WTC11 (cell line): ENCODE results near the gene PCIF1. TPM values are rescaled to one million over a fixed set of nuclear protein-coding genes. Genes with fewer than 3 reads are reported as not detected.

ENCODE experiments used
- ATAC-seq: fragments of 200-7000 bp; cut with Tn5 transposase; 2 replicates; pipeline ENCODE4 v1.10.0; 2021; ENCODE audit warnings: mild to moderate bottlenecking, moderate library complexity
- CTCF ChIA-PET: fragments of 300-600 bp; sonication (Branson Sonifier 250); formaldehyde crosslinking; loops from one replicate; lab custom pipeline; 2021; ENCODE audit warnings: antibody characterized with exemption; lab: Charles Lee
- POLR2A ChIA-PET: fragments of 350-600 bp; sonication (Branson Sonifier 250); formaldehyde crosslinking; loops from one replicate; lab custom pipeline; 2021; ENCODE audit warnings: antibody characterized with exemption; lab: Charles Lee
- DNase-seq: peaks from one replicate; pipeline ENCODE4 v3.0.0; 2021; ENCODE audit warnings: low spot score
- H3K27ac Mint-ChIP-seq: 2 replicates; pipeline ENCODE4 v1.8.0; 2021; ENCODE audit warnings: mixed read lengths
- H3K27me3 Mint-ChIP-seq: 2 replicates; pipeline ENCODE4 v1.8.0; 2021; ENCODE audit warnings: low read depth, mild to moderate bottlenecking, moderate library complexity, mixed read lengths
- H3K36me3 Mint-ChIP-seq: 2 replicates; pipeline ENCODE4 v1.8.0; 2021; ENCODE audit warnings: mixed read lengths
- H3K4me1 Mint-ChIP-seq: 2 replicates; pipeline ENCODE4 v1.8.0; 2022; ENCODE audit warnings: mixed read lengths
- H3K4me3 Mint-ChIP-seq: 2 replicates; pipeline ENCODE4 v1.8.0; 2021; ENCODE audit warnings: mild to moderate bottlenecking, moderate library complexity, mixed read lengths
- H3K9me3 Mint-ChIP-seq: 2 replicates; pipeline ENCODE4 v1.8.0; 2021; ENCODE audit warnings: mixed read lengths
- CREB1 ChIP-seq: sonication (generic); formaldehyde crosslinking; IDR thresholded peaks from 2 replicates; pipeline ENCODE4 v1.8.0; 2023; ENCODE audit warnings: mild to moderate bottlenecking, missing genetic modification reagents
- CREM ChIP-seq: sonication (generic); formaldehyde crosslinking; IDR thresholded peaks from 2 replicates; pipeline ENCODE4 v1.8.1; 2022; ENCODE audit warnings: mild to moderate bottlenecking, missing genetic modification reagents, moderate library complexity
- E2F1 ChIP-seq: sonication (generic); formaldehyde crosslinking; IDR thresholded peaks from 2 replicates; pipeline ENCODE4 v1.8.0; 2022; ENCODE audit warnings: mild to moderate bottlenecking, missing genetic modification reagents
- E2F4 ChIP-seq: sonication (generic); formaldehyde crosslinking; IDR thresholded peaks from 2 replicates; pipeline ENCODE4 v1.8.1; 2022; ENCODE audit warnings: low read depth, mild to moderate bottlenecking, moderate library complexity, missing genetic modification reagents, borderline replicate concordance
- ETV6 ChIP-seq: sonication (generic); formaldehyde crosslinking; IDR thresholded peaks from 2 replicates; pipeline ENCODE4 v1.8.1; 2022; ENCODE audit warnings: mild to moderate bottlenecking, missing genetic modification reagents
- FOXK1 ChIP-seq: sonication (generic); formaldehyde crosslinking; IDR thresholded peaks from 2 replicates; pipeline ENCODE4 v1.8.0; 2022; ENCODE audit warnings: mild to moderate bottlenecking, moderate library complexity, missing genetic modification reagents
- FOXP1 ChIP-seq: sonication (generic); formaldehyde crosslinking; IDR thresholded peaks from 2 replicates; pipeline ENCODE4 v1.8.0; 2022; ENCODE audit warnings: missing genetic modification reagents, mild to moderate bottlenecking, moderate library complexity, borderline replicate concordance
- GABPB1 ChIP-seq: sonication (generic); formaldehyde crosslinking; IDR thresholded peaks from 2 replicates; pipeline ENCODE4 v1.8.1; 2023; ENCODE audit warnings: mild to moderate bottlenecking, missing genetic modification reagents
- GRHL2 ChIP-seq: fragments of 250-450 bp; sonication (Bioruptor Pico); IDR thresholded peaks from 2 replicates; pipeline ENCODE4 v1.8.0; 2022; ENCODE audit warnings: mild to moderate bottlenecking, moderate library complexity; ENCODE audit not compliant: insufficient replicate concordance, severe bottlenecking
- SMAD3 ChIP-seq: sonication (generic); formaldehyde crosslinking; IDR thresholded peaks from 2 replicates; pipeline ENCODE4 v1.8.0; 2022; ENCODE audit warnings: missing genetic modification reagents, mild to moderate bottlenecking, borderline replicate concordance
- SP1 ChIP-seq: sonication (generic); formaldehyde crosslinking; conservative IDR thresholded peaks from 2 replicates; pipeline ENCODE4 v1.8.1; 2022; ENCODE audit warnings: missing genetic modification reagents
- USF2 ChIP-seq: sonication (generic); formaldehyde crosslinking; IDR thresholded peaks from 2 replicates; pipeline ENCODE4 v1.8.1; 2023; ENCODE audit warnings: mild to moderate bottlenecking, missing genetic modification reagents, moderate library complexity
- ZNF396 ChIP-seq: fragments of 250-450 bp; sonication (Bioruptor Pico); IDR thresholded peaks from 2 replicates; pipeline ENCODE4 v1.8.0; 2021; ENCODE audit warnings: mild to moderate bottlenecking, moderate library complexity, borderline replicate concordance
- ZNF425 ChIP-seq: fragments of 250-450 bp; sonication (Bioruptor Pico); conservative IDR thresholded peaks from 2 replicates; pipeline ENCODE4 v1.9.0; 2021; ENCODE audit warnings: mild to moderate bottlenecking
- ZSCAN18 ChIP-seq: fragments of 250-450 bp; sonication (Bioruptor Pico); IDR thresholded peaks from 2 replicates; pipeline ENCODE4 v2.1.2; 2022; ENCODE audit warnings: mild to moderate bottlenecking, moderate library complexity
- total RNA-seq: library from RNA; stranded (reverse); gene quantifications from 3 replicates; pipeline ENCODE4 v1.2.3, GENCODE V29; 2021
- TF ChIP-seq, protein P1 (sequence below): sonication (generic); formaldehyde crosslinking; IDR thresholded peaks from 2 replicates; pipeline ENCODE4 v1.8.0; 2022; ENCODE audit warnings: mild to moderate bottlenecking, missing genetic modification reagents
- TF ChIP-seq, protein P2 (sequence below): sonication (generic); formaldehyde crosslinking; IDR thresholded peaks from 2 replicates; pipeline ENCODE4 v1.8.1; 2022; ENCODE audit warnings: mild to moderate bottlenecking, moderate library complexity, missing genetic modification reagents
- TF ChIP-seq, protein P3 (sequence below): sonication (generic); formaldehyde crosslinking; IDR thresholded peaks from 2 replicates; pipeline ENCODE4 v1.8.0; 2023; ENCODE audit warnings: mild to moderate bottlenecking, missing genetic modification reagents

Gene PCIF1
- total RNA-seq, 1 experiment from 2014 or later, result 42.2 TPM

DNA sequence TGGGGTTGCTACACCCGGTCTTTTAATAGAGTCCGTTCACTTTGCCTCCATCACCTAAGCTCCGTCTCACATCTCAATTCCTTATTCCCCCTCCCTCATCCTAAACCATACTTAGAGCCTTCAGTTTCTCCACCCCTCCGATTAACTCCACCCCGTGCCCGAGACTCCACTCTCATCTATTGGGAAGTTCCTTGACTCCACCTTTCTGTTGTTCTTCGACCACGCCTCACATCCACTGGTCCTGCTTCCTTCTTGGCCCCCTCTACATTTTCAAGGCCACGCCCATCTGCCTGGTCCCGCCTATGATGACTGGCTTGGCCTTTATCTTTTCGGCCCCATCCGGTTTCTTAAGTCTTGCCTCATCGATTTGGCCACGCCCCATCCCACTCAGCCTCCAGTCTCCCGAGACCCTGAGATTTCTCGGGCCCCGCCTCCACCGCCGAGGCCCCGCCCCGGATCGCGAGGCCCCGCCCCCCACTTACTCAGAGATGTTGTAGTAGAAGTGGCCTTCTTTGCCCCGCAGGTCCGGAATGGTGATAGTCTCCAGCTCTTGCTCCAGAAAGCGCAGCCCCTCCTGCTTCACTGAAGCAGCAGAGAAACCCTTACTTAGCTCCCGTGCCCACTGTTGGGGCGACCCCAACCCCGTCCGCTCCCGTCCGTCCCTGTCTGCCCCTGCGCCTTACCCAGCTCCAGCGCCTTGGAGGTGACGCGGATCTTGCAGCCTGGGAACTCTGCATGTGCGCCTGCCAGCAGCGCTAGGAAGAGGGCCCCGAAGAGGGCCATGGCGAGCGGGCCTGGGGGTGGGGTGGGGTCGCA is 23.6 kb upstream of the PCIF1 start:
- CTCF ChIA-PET, result interaction anchor here (0.6 to 2.7 kb wide), 7 partner anchors 20 to 189 kb away, joined by 4 to 13 read pairs (median 4); partner anchors contain the start of genes NEURL2 and PCIF1
- peaks cover 14% of the 10 kb centered on the region for H3K4me1 Mint-ChIP-seq
- peak overlapping the region; percentile 85 for H3K4me3 Mint-ChIP-seq
- POLR2A ChIA-PET, result interaction anchor here (0.6 to 3.1 kb wide), 11 partner anchors 9 to 513 kb away, joined by 3 to 43 read pairs (median 3); partner anchors contain the start of genes PCIF1 and ZSWIM1
- H3K9me3 Mint-ChIP-seq, result no peaks in the 10 kb centered on the region
- DNase-seq, result peak; percentile 100
- no peaks in the 10 kb centered on the region for H3K27me3 Mint-ChIP-seq
- peak overlapping the region; percentile 87; the same call in 1 of the 2 replicates for H3K27ac Mint-ChIP-seq
- peak; percentile 91 for ATAC-seq
- no peak for TF ChIP-seq ZNF396
- TF ChIP-seq GRHL2 (CRISPR knock-in tag), result no peak
- TF ChIP-seq SMAD3 (CRISPR knock-in tag), result 0 out of 2 replicates have a peak, but pooled peaks have one; percentile 5
- 0 out of 2 replicates have a peak, but pooled peaks have one; percentile 16 for TF ChIP-seq ETV6 (CRISPR knock-in tag)
- TF ChIP-seq SP1 (CRISPR knock-in tag), result peak; percentile 73
- peaks cover 31% of the 10 kb centered on the region for H3K36me3 Mint-ChIP-seq

- Mint-ChIP-seq H3K9me3 (no peaks in the 10 kb centered on the region), H3K4me3 (peak within 1 kb of the TSS; percentile 85), H3K27ac (peak within 1 kb of the TSS; percentile 87), H3K4me1 (peaks cover 14% of the 10 kb centered on the region), H3K36me3 (peaks cover 25% of the 10 kb centered on the region), H3K27me3 (0 out of 2 replicates have a peak, but pooled peaks cover 3% of the 10 kb centered on the region)
- peak; percentile 41 for ATAC-seq
- ChIA-PET CTCF (interaction anchor here (0.6 to 2.7 kb wide), 6 partner anchors 21 to 188 kb away, joined by 3 to 13 read pairs (median 4); partner anchors contain the start of gene NEURL2), POLR2A (interaction anchor here (0.6 to 3.1 kb wide), 9 partner anchors 21 to 1276 kb away, joined by 3 to 43 read pairs (median 3); partner anchors contain the start of genes CTSA, NEURL2, PCIF1 and ZSWIM1)
- peak; percentile 75 for DNase-seq
- TF ChIP-seq E2F1 (CRISPR knock-in tag), result 0 out of 2 replicates have a peak, but pooled peaks have one; percentile 29
- TF ChIP-seq GABPB1, result 0 out of 2 replicates have a peak, but pooled peaks have one; percentile 20
- TF ChIP-seq, protein P1, sequence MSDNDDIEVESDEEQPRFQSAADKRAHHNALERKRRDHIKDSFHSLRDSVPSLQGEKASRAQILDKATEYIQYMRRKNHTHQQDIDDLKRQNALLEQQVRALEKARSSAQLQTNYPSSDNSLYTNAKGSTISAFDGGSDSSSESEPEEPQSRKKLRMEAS (CRISPR knock-in tag), result peak; percentile 72
- peak; percentile 80 for TF ChIP-seq FOXP1 (CRISPR knock-in tag)
- TF ChIP-seq SP1 (CRISPR knock-in tag), result peak; percentile 72
- TF ChIP-seq, protein P2, sequence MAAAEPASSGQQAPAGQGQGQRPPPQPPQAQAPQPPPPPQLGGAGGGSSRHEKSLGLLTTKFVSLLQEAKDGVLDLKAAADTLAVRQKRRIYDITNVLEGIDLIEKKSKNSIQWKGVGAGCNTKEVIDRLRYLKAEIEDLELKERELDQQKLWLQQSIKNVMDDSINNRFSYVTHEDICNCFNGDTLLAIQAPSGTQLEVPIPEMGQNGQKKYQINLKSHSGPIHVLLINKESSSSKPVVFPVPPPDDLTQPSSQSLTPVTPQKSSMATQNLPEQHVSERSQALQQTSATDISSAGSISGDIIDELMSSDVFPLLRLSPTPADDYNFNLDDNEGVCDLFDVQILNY (CRISPR knock-in tag), result peak; percentile 26; the same call in 1 of the 2 replicates
- no peak for TF ChIP-seq ZSCAN18 (CRISPR knock-in tag)
- peak; percentile 89 for TF ChIP-seq USF2 (CRISPR knock-in tag)
- TF ChIP-seq CREB1 (CRISPR knock-in tag), result peak; percentile 28; the same call in 1 of the 2 replicates
- TF ChIP-seq, protein P3, sequence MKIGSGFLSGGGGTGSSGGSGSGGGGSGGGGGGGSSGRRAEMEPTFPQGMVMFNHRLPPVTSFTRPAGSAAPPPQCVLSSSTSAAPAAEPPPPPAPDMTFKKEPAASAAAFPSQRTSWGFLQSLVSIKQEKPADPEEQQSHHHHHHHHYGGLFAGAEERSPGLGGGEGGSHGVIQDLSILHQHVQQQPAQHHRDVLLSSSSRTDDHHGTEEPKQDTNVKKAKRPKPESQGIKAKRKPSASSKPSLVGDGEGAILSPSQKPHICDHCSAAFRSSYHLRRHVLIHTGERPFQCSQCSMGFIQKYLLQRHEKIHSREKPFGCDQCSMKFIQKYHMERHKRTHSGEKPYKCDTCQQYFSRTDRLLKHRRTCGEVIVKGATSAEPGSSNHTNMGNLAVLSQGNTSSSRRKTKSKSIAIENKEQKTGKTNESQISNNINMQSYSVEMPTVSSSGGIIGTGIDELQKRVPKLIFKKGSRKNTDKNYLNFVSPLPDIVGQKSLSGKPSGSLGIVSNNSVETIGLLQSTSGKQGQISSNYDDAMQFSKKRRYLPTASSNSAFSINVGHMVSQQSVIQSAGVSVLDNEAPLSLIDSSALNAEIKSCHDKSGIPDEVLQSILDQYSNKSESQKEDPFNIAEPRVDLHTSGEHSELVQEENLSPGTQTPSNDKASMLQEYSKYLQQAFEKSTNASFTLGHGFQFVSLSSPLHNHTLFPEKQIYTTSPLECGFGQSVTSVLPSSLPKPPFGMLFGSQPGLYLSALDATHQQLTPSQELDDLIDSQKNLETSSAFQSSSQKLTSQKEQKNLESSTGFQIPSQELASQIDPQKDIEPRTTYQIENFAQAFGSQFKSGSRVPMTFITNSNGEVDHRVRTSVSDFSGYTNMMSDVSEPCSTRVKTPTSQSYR (CRISPR knock-in tag), result peak; percentile 73; the same call in 1 of the 2 replicates
- TF ChIP-seq ZNF425 (CRISPR knock-in tag), result no peak
- TF ChIP-seq CREM, result 0 out of 2 replicates have a peak, but pooled peaks have one; percentile 42
- 0 out of 2 replicates have a peak, but pooled peaks have one; percentile 17 for TF ChIP-seq FOXK1 (CRISPR knock-in tag)
- no peak for TF ChIP-seq E2F4 (CRISPR knock-in tag)
These were observed 22.8 kb upstream of the PCIF1 start, which contains the start of gene PLTP for GRCh38 chr20:45911486-45912343. Gene PLTP, minus strand, starts transcription at chr20:45912155. Its CDS starts 703 bp downstream, at chr20:45911452.
